Measurements from ENCODE around the gene TADA2B. TPM values are rescaled to one million over a fixed set of nuclear protein-coding genes. Genes with fewer than 3 reads are reported as not detected.

Gene TADA2B
- total RNA-seq, 1 donor from 2014 or later: 31.8 TPM

GRCh38 chr4:7042503-7043283 is 479 bp upstream of the TADA2B start:
- POLR2A ChIA-PET: interaction anchor here (0.8 to 7.5 kb wide), 15 partner anchors 20 to 402 kb away, joined by 3 to 132 read pairs (median 5); partner anchors contain the start of genes BLOC1S4, GRPEL1 and TBC1D14
- CTCF ChIA-PET: interaction anchor here (0.8 to 2.4 kb wide), 9 partner anchors 12 to 334 kb away, joined by 3 to 23 read pairs (median 6); partner anchors contain the start of gene GRPEL1
- intact Hi-C loops (cut with micrococcal nuclease): loop anchor here (1.0 to 2.0 kb wide), 11 partner anchors 16 to 402 kb away; partner anchors contain the start of genes BLOC1S4, GRPEL1, MRFAP1 and TBC1D14
- Mint-ChIP-seq H3K27ac (peak overlapping the region; percentile 85), H3K4me3 (peak overlapping the region; percentile 93), H3K36me3 (ENCODE audit: low read depth) (peaks cover 9% of the 10 kb centered on the region), H3K9me3 (no peaks in the 10 kb centered on the region), H3K4me1 (peaks cover 52% of the 10 kb centered on the region), H3K27me3 (no peaks in the 10 kb centered on the region)
- DNase-seq (peak; percentile 96), ATAC-seq (ENCODE audit: low read depth) (peak; percentile 87)
- no peak for TF ChIP-seq CTCF (IDR thresholded peaks at IDR 0.05)

- Mint-ChIP-seq H3K27me3 (no peaks in the 10 kb centered on the region), H3K9me3 (no peaks in the 10 kb centered on the region), H3K27ac (peak overlapping the region; percentile 77), H3K36me3 (ENCODE audit: low read depth) (peaks cover 15% of the 10 kb centered on the region), H3K4me1 (peaks cover 63% of the 10 kb centered on the region), H3K4me3 (peak overlapping the region; percentile 87)
- no peak for ATAC-seq (ENCODE audit: low read depth)
- CTCF ChIA-PET: interaction anchor here (1.4 to 2.4 kb wide), 5 partner anchors 23 to 70 kb away, joined by 3 to 23 read pairs (median 10); partner anchors contain the start of gene GRPEL1
- intact Hi-C loops (cut with micrococcal nuclease): no loop called here
- no peak for TF ChIP-seq CTCF (IDR thresholded peaks at IDR 0.05)
- POLR2A ChIA-PET: interaction anchor here (0.9 to 7.5 kb wide), 9 partner anchors 8 to 369 kb away, joined by 3 to 132 read pairs (median 6); partner anchors contain the start of genes BLOC1S4, GRPEL1 and TBC1D14
- no peak for DNase-seq
These were observed 1.2 kb downstream of the TADA2B start for GRCh38 chr4:7044137-7044930.

- Mint-ChIP-seq H3K9me3 (no peaks in the 10 kb centered on the region), H3K4me3 (peak overlapping the region; percentile 87), H3K36me3 (ENCODE audit: low read depth) (peaks cover 17% of the 10 kb centered on the region), H3K4me1 (peaks cover 68% of the 10 kb centered on the region), H3K27ac (peak overlapping the region; percentile 66), H3K27me3 (no peaks in the 10 kb centered on the region)
- no peak for DNase-seq
- no peak for ATAC-seq (ENCODE audit: low read depth)
- ChIA-PET CTCF (interaction anchor here (1.3 to 1.4 kb wide), 2 partner anchors 21 to 26 kb away, joined by 6 to 7 read pairs; no protein-coding TSS in a partner anchor), POLR2A (interaction anchor here (0.7 to 7.5 kb wide), 3 partner anchors 23 to 136 kb away, joined by 3 to 132 read pairs (median 4); partner anchors contain the start of genes GRPEL1 and TBC1D14)
- TF ChIP-seq CTCF (IDR thresholded peaks at IDR 0.05): no peak
- intact Hi-C loops (cut with micrococcal nuclease): no loop called here
These were observed 2.4 kb downstream of the TADA2B start for GRCh38 chr4:7045553-7045952.

- Mint-ChIP-seq H3K9me3 (no peaks in the 10 kb centered on the region), H3K36me3 (ENCODE audit: low read depth) (peaks cover 17% of the 10 kb centered on the region), H3K4me1 (peaks cover 68% of the 10 kb centered on the region), H3K4me3 (peak overlapping the region; percentile 87), H3K27ac (peak overlapping the region; percentile 66), H3K27me3 (no peaks in the 10 kb centered on the region)
- intact Hi-C loops (cut with micrococcal nuclease): no loop called here
- DNase-seq: no peak
- ChIA-PET CTCF (interaction anchor here (1.3 to 1.4 kb wide), 2 partner anchors 21 to 25 kb away, joined by 6 to 7 read pairs; no protein-coding TSS in a partner anchor), POLR2A (interaction anchor here (0.7 to 7.5 kb wide), 4 partner anchors 12 to 137 kb away, joined by 3 to 132 read pairs (median 4); partner anchors contain the start of genes GRPEL1 and TBC1D14)
- no peak for ATAC-seq (ENCODE audit: low read depth)
- no peak for TF ChIP-seq CTCF (IDR thresholded peaks at IDR 0.05)
These were observed 3.1 kb downstream of the TADA2B start for GRCh38 chr4:7045961-7046921.

Data from activated B cell treated with CpG ODN at 0.5 μM for 24 hours (primary cell).